ENCODE results near the gene OMP. TPM values are rescaled to one million over a fixed set of nuclear protein-coding genes. Genes with fewer than 3 reads are reported as not detected.
A peak's percentile ranks its signal among the peaks of the same experiment; 100 is the strongest.

OMP gene
- total and polyA plus RNA-seq, 2 donors from 2014 or later: 1.8 TPM; not detected in 1

DNA sequence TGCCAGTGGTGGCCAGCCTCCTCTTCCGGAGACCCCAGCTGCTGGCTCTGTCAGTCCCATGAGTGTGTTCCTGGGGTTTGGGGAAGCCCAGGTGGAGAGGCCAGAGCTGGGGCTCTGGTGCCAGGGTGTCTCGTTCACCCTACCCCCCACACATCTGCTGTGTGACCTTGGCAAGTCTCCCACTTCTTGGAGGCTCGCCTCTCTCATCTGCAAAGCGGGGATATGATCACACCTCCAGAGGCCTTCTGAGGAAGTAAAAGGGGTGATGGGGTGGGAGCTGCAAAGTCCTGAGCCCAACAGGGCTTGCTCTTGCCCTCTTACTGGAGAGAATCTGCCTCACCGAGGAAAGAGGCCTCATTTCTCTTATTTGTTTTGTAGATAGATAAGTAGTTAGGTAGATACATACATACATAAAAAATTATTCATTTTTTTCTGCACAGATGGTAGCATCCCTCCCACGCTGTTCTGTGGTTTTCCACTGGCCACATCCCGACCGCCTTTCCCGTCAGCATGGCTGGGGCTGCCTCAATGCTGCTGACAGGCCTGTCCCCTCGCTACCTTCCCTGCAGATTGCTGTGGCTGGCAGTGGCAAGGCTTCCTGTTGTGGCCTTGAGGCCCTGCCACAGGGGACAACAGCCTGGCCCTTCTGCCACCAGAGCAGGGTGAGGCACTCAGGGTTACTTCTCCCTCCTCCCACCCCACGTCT lies 49.3 kb downstream of the OMP start:
- intact Hi-C loops (cut with DNase I): no loop called here
- H3K36me3 ChIP-seq (ENCODE audit: control insufficient read depth in 2 of 3, insufficient read depth in 3 of 3, low read length in 3 of 3): no peaks in the 10 kb centered on the region
- no peak overlapping the region for H3K27ac ChIP-seq (ENCODE audit: low read depth in 2 of 2, low read length in 2 of 2)
- FAIRE-seq: no peak
- DNase-seq: peak in 1 of 5 donors; percentile 52
- H3K9ac ChIP-seq (ENCODE audit: low read length in 3 of 3): no peak overlapping the region
- no peak overlapping the region for H3K4me3 ChIP-seq (ENCODE audit: low read length in 3 of 3)
- H3K27me3 ChIP-seq (ENCODE audit: control insufficient read depth, insufficient read depth, low read length): no peaks in the 10 kb centered on the region
- no peaks in the 10 kb centered on the region for H3K9me3 ChIP-seq (ENCODE audit: control insufficient read depth in 2 of 3, insufficient read depth in 1 of 3, low read length in 3 of 3)
- H3K4me1 ChIP-seq (ENCODE audit: control insufficient read depth in 2 of 3, insufficient read depth in 2 of 3, low read depth in 1 of 3, low read length in 3 of 3): peaks cover 0 to 20% (median 8%) of the 10 kb centered on the region in 3 donors
- TF ChIP-seq, protein P1, sequence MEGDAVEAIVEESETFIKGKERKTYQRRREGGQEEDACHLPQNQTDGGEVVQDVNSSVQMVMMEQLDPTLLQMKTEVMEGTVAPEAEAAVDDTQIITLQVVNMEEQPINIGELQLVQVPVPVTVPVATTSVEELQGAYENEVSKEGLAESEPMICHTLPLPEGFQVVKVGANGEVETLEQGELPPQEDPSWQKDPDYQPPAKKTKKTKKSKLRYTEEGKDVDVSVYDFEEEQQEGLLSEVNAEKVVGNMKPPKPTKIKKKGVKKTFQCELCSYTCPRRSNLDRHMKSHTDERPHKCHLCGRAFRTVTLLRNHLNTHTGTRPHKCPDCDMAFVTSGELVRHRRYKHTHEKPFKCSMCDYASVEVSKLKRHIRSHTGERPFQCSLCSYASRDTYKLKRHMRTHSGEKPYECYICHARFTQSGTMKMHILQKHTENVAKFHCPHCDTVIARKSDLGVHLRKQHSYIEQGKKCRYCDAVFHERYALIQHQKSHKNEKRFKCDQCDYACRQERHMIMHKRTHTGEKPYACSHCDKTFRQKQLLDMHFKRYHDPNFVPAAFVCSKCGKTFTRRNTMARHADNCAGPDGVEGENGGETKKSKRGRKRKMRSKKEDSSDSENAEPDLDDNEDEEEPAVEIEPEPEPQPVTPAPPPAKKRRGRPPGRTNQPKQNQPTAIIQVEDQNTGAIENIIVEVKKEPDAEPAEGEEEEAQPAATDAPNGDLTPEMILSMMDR (IDR thresholded peaks at IDR 0.05; ENCODE audit: borderline replicate concordance, extremely low read depth, insufficient read depth): no peak

DNA sequence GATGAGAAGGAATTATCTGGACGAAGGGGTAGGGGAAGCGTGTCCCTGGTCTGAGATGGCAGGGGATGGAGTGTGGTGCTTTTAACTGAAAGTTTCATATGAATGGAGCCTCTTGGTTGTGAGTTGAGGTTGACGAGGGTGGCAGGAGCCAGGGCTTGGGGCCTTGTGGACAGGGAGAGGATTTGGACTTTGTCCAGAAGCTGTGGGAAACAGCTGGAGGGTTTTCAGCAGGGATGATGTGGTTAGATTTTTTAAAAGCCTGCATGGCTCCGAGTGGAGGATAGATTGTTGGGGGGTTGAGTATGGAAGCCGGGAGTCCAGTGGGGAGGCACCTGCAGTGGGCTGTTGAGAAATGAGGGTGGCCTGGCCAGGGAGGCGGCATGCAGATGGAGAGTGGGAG lies 50.2 kb downstream of the OMP start:
- FAIRE-seq (no peak), DNase-seq (peak in 1 of 5 donors; percentile 43)
- TF ChIP-seq, protein P1 (IDR thresholded peaks at IDR 0.05; ENCODE audit: borderline replicate concordance, extremely low read depth, insufficient read depth): no peak
- no peak overlapping the region for H3K4me3 ChIP-seq (ENCODE audit: low read length in 3 of 3)
- H3K27ac ChIP-seq (ENCODE audit: low read depth in 2 of 2, low read length in 2 of 2): no peak overlapping the region
- peaks cover 0 to 17% (median 8%) of the 10 kb centered on the region in 3 donors for H3K4me1 ChIP-seq (ENCODE audit: control insufficient read depth in 2 of 3, insufficient read depth in 2 of 3, low read depth in 1 of 3, low read length in 3 of 3)
- H3K9ac ChIP-seq (ENCODE audit: low read length in 3 of 3): no peak overlapping the region
- no peaks in the 10 kb centered on the region for H3K9me3 ChIP-seq (ENCODE audit: control insufficient read depth in 2 of 3, insufficient read depth in 1 of 3, low read length in 3 of 3)
- H3K36me3 ChIP-seq (ENCODE audit: control insufficient read depth in 2 of 3, insufficient read depth in 3 of 3, low read length in 3 of 3): no peaks in the 10 kb centered on the region
- intact Hi-C loops (cut with DNase I): no loop called here
- H3K27me3 ChIP-seq (ENCODE audit: control insufficient read depth, insufficient read depth, low read length): no peaks in the 10 kb centered on the region

Other genes with a start within 250 kb of the OMP start
- 35.3 TPM for gene ACER3, start 241.9 kb upstream of the OMP start, total RNA-seq
- 5.9 TPM for gene ACER3, start 241.9 kb upstream of the OMP start, polyA plus RNA-seq (ENCODE audit: insufficient read depth, low read depth, low replicate concordance)
- gene B3GNT6, start 68.4 kb upstream of the OMP start, total RNA-seq: not detected
- gene B3GNT6, start 68.4 kb upstream of the OMP start, polyA plus RNA-seq (ENCODE audit: insufficient read depth, low read depth, low replicate concordance): not detected
- gene CAPN5, start 35.9 kb upstream of the OMP start, total RNA-seq: 36.0 TPM
- gene CAPN5, start 35.9 kb upstream of the OMP start, polyA plus RNA-seq (ENCODE audit: insufficient read depth, low read depth, low replicate concordance): 20.0 TPM
- 10.7 TPM for gene MYO7A, start 25.4 kb downstream of the OMP start, total RNA-seq
- gene MYO7A, start 25.4 kb downstream of the OMP start, polyA plus RNA-seq (ENCODE audit: insufficient read depth, low read depth, low replicate concordance): 6.1 TPM
- gene GDPD4, start 198.8 kb downstream of the OMP start, total RNA-seq: not detected
- gene GDPD4, start 198.8 kb downstream of the OMP start, polyA plus RNA-seq (ENCODE audit: insufficient read depth, low read depth, low replicate concordance): not detected